ENCODE data around the gene RSPO3.

DNA sequence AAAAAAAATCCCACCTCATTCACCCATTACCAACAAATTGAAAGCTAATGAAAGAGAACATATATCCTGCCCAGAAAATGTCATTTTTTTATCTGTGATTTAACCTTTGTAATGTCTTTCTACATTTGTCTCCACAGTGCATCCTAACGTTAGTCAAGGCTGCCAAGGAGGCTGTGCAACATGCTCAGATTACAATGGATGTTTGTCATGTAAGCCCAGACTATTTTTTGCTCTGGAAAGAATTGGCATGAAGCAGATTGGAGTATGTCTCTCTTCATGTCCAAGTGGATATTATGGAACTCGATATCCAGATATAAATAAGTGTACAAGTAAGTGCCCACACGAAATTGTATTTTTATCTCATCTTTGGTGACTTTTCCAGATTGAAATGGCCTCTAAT, 30.0 kb downstream of the RSPO3 start:
- TF ChIP-seq CTCF (IDR thresholded peaks at IDR 0.05) (no peak), JUND (IDR thresholded peaks at IDR 0.05) (no peak), SMC3 (IDR thresholded peaks at IDR 0.05; ENCODE audit: low read depth, low read length) (no peak), EP300 (IDR thresholded peaks at IDR 0.05; ENCODE audit: borderline replicate concordance in 1 of 2, low read depth in 1 of 2, low read length in 1 of 2) (no peak)
- TF ChIP-seq, protein P1, sequence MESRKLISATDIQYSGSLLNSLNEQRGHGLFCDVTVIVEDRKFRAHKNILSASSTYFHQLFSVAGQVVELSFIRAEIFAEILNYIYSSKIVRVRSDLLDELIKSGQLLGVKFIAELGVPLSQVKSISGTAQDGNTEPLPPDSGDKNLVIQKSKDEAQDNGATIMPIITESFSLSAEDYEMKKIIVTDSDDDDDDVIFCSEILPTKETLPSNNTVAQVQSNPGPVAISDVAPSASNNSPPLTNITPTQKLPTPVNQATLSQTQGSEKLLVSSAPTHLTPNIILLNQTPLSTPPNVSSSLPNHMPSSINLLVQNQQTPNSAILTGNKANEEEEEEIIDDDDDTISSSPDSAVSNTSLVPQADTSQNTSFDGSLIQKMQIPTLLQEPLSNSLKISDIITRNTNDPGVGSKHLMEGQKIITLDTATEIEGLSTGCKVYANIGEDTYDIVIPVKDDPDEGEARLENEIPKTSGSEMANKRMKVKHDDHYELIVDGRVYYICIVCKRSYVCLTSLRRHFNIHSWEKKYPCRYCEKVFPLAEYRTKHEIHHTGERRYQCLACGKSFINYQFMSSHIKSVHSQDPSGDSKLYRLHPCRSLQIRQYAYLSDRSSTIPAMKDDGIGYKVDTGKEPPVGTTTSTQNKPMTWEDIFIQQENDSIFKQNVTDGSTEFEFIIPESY (IDR thresholded peaks at IDR 0.05; ENCODE audit: borderline replicate concordance, low read depth) = no peak
- TF ChIP-seq, protein P2, sequence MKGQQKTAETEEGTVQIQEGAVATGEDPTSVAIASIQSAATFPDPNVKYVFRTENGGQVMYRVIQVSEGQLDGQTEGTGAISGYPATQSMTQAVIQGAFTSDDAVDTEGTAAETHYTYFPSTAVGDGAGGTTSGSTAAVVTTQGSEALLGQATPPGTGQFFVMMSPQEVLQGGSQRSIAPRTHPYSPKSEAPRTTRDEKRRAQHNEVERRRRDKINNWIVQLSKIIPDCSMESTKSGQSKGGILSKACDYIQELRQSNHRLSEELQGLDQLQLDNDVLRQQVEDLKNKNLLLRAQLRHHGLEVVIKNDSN (IDR thresholded peaks at IDR 0.05; ENCODE audit: borderline replicate concordance, low read depth) = no peak
